GM12801 (cell line): Measurements from ENCODE around the gene CYP4X1.

ENCODE experiments used
- CTCF ChIP-seq: IDR thresholded peaks from one replicate; pipeline ENCODE4 v1.5.1; 2011; ENCODE audit warnings: control low read depth; ENCODE audit not compliant: insufficient read length; ENCODE audit errors: extremely low read depth

The CYP4X1 gene

GRCh38 chr1:47003896-47004403 is 19.5 kb upstream of the CYP4X1 start:
- no peak for TF ChIP-seq CTCF

GRCh38 chr1:47013293-47013692 is 10.2 kb upstream of the CYP4X1 start:
- no peak for TF ChIP-seq CTCF

GRCh38 chr1:47021070-47021469 is 2.4 kb upstream of the CYP4X1 start:
- no peak for TF ChIP-seq CTCF

- no peak for TF ChIP-seq CTCF
These were observed 802 bp downstream of the CYP4X1 start for GRCh38 chr1:47024141-47024801.

GRCh38 chr1:47030170-47030805 is 6.8 kb downstream of the CYP4X1 start:
- TF ChIP-seq CTCF = no peak

GRCh38 chr1:47031059-47031458 is 7.6 kb downstream of the CYP4X1 start:
- TF ChIP-seq CTCF = no peak

GRCh38 chr1:47031585-47031984 is 8.1 kb downstream of the CYP4X1 start:
- TF ChIP-seq CTCF = no peak
